GM13976 (cell line): ENCODE data around the gene DIS3L2.

ENCODE experiments used
- DNase-seq: peaks from one replicate; pipeline ENCODE4 v3.0.0; 2012; ENCODE audit warnings: low spot score
- in situ Hi-C: fragments of 300-500 bp; cut with MboI; formaldehyde crosslinking; loops from one replicate; pipeline ENCODE4 v1.12.0; 2022; ENCODE audit warnings: low sequenced_read_pairs, mixed read lengths, inconsistent platforms; ENCODE audit not compliant: unreplicated experiment
- TF ChIP-seq, protein P1 (sequence below): IDR thresholded peaks from 2 replicates; pipeline ENCODE4 v1.5.1; 2012; ENCODE audit warnings: borderline replicate concordance, mild to moderate bottlenecking; ENCODE audit not compliant: insufficient read depth; ENCODE audit errors: extremely low read depth, missing control alignments, control extremely low read depth

DIS3L2 gene

DNA sequence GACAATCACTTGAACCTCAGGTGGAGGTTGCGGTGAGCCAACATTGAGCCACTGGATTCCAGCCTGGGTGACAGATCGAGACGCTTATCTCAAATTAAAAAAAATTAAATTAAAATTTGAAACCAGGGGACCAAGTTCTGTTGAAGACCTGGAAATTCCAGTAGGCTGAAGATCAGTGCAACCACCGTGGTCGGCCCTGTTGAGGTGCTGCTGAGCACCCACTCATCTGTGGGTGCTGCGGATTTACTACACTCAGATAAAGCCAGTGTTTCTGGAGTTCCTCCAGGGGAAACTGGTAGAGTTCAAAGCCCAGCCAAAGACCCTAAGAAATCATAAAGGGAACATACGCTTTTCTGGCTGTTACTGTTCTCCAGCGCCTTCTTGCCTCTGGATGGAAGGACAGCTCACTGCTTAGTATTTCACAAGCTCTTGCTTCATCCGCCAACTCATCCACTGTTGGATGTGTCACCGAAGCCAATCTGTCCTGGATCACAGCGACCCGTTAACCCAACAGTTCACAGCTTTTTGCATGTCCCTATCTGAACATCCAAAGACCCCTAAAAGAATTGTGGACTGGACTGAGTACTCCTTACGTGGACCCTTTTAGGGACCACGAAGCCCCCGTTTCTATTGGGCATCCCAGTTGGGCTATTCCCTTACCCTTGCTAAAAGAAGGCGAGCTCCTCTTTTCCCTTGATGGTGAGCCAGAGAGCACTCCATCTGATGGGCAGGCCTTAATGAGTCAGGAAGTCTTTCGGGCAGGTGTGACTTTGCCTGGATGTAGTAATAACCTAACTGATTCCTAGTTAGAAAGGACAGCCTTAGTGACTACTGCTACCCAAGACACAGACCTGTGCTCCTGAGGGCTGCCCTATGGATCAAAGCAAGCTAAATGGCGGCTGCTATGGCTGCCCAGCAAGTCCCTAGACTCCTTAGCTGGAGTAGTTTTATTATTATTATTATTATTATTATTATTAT is 411.0 kb downstream of the DIS3L2 start:
- in situ Hi-C loops, result no loop called here
- no peak for DNase-seq
- TF ChIP-seq, protein P1, sequence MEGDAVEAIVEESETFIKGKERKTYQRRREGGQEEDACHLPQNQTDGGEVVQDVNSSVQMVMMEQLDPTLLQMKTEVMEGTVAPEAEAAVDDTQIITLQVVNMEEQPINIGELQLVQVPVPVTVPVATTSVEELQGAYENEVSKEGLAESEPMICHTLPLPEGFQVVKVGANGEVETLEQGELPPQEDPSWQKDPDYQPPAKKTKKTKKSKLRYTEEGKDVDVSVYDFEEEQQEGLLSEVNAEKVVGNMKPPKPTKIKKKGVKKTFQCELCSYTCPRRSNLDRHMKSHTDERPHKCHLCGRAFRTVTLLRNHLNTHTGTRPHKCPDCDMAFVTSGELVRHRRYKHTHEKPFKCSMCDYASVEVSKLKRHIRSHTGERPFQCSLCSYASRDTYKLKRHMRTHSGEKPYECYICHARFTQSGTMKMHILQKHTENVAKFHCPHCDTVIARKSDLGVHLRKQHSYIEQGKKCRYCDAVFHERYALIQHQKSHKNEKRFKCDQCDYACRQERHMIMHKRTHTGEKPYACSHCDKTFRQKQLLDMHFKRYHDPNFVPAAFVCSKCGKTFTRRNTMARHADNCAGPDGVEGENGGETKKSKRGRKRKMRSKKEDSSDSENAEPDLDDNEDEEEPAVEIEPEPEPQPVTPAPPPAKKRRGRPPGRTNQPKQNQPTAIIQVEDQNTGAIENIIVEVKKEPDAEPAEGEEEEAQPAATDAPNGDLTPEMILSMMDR, result no peak

GRCh38 chr2:232374356-232374755 is 412.8 kb downstream of the DIS3L2 start:
- DNase-seq, result no peak
- TF ChIP-seq, protein P1, result no peak
- in situ Hi-C loops, result no loop called here

DNA sequence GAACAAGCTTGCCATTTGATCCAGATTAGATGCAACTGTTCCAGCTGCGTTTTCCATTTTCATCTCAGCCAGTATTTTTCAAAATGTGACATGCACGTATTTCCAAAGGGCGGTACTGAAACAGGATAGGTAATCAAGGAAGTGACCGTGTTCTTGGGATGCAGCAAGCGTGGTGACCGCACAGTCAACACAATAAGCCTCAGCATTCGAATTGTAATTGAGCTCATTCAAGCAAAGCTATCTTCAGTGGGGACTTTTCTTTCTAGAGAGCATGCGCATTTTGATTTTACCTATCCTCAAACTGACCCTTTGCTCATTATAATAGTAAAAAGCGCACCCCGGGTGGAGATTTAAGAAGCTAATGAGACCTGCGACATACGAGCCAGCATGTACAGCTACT is 413.7 kb downstream of the DIS3L2 start:
- TF ChIP-seq, protein P1, result no peak
- no peak for DNase-seq
- in situ Hi-C loops, result no loop called here

GRCh38 chr2:232376260-232376659 is 414.7 kb downstream of the DIS3L2 start:
- in situ Hi-C loops, result no loop called here
- TF ChIP-seq, protein P1, result no peak

GRCh38 chr2:232376713-232377112 is 415.2 kb downstream of the DIS3L2 start:
- TF ChIP-seq, protein P1, result no peak
- in situ Hi-C loops, result no loop called here

More at GRCh38 chr2:232376260-232376659, 414.7 kb downstream of the DIS3L2 start:
- DNase-seq, result no peak

DNA sequence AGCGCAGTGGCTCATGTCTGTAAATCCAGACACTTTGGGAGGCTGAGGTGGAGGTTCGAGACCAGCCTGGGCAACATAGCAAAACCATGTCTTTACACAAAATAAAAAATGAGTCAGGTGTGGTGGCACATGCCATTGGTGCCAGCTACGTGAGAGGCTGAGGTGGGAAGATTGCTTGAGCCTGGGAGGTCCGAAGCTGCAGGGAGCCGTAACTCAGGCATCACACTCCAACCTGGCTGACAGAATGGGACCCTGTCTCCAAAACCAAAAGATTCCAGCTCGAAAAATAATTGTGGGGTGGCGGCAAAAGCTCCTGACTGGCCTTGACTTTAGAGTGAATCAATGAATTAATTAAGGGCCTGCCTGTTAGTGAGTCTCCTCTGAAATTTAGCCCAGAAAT is 415.8 kb downstream of the DIS3L2 start:
- in situ Hi-C loops, result no loop called here
- no peak for DNase-seq
- TF ChIP-seq, protein P1, result no peak

More at GRCh38 chr2:232376713-232377112, 415.2 kb downstream of the DIS3L2 start:
- DNase-seq, result no peak
